Omental fat pad (tissue), 4 donors: Measurements from ENCODE around the gene HAND1. TPM values are rescaled to one million over a fixed set of nuclear protein-coding genes. Genes with fewer than 3 reads are reported as not detected.

ENCODE experiments used
- ATAC-seq: fragments of 150-250 bp; one replicate; pipeline ENCODE4 v1.9.1; 2016; ENCODE audit warnings: mild to moderate bottlenecking, moderate library complexity; ENCODE audit not compliant: low FRiP score
- DNase-seq: peaks from one replicate; pipeline ENCODE4 v3.0.0-alpha.2; 2019; ENCODE audit warnings: low spot score
- CTCF ChIP-seq, 3 donors: fragments of 450-650 bp; IDR thresholded peaks; one replicate each; pipeline ENCODE4 v1.5.1; 2016 to 2017; ENCODE audit warnings: antibody characterized with exemption in 3 of 3, mild to moderate bottlenecking in 3 of 3, moderate library complexity in 2 of 3
- total RNA-seq, 4 donors: library from RNA; depleted of rRNA; stranded (reverse); fragments of >200 nt; gene quantifications; one replicate each; pipeline ENCODE4 v1.1.0, GENCODE V29; 2016

HAND1 gene
- total RNA-seq, 4 donors from 2014 or later: 0.25 to 1.7 TPM; not detected in 2

DNA sequence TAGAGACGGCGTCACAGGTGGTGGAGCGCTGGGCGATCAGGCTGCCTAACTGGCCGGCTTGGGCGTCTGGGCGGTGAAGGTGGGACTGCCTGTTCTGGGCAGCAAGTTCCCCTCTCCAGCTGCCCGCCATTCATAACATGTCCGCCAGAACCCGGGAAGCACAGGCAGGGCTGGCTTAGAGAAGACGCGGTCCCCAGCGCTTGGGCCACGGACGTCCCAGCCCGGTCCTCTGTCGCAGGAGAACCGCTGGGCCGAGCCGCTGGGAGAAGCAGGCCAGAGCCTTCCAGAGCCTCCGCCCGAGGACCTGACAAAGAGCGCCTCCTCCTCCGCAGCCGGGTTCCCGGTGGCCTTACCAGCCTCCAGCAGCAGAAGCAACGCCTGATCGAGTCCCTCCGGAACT lies 15.2 kb upstream of the HAND1 start:
- no peak for ATAC-seq
- TF ChIP-seq CTCF (IDR thresholded peaks at IDR 0.05): no peak
- DNase-seq: no peak

DNA sequence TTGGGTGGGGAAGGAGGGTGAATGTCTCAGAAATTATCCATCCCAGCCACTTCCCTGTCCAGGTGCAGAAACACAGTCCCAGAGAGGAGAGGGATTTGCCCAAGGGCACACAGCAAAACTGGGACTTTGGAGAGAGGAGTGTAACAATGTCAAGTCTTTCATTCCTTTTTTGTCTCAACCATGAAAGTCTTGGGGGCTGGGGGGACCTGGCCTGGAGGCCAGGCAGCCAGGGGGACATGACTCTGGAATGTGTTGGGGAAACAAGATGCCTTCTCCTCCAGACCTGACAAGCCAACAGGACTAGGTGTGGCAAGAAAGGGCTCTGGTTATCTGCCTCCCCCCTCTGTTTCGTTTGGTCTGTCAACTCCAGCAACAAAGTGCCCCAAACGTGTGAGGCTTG lies 13.9 kb upstream of the HAND1 start:
- DNase-seq: no peak
- TF ChIP-seq CTCF (IDR thresholded peaks at IDR 0.05): no peak
- ATAC-seq: no peak

- ATAC-seq (no peak), DNase-seq (no peak)
- no peak for TF ChIP-seq CTCF (IDR thresholded peaks at IDR 0.05)
Observed at GRCh38 chr5:154487541-154487940, 9.5 kb upstream of the HAND1 start.

DNA sequence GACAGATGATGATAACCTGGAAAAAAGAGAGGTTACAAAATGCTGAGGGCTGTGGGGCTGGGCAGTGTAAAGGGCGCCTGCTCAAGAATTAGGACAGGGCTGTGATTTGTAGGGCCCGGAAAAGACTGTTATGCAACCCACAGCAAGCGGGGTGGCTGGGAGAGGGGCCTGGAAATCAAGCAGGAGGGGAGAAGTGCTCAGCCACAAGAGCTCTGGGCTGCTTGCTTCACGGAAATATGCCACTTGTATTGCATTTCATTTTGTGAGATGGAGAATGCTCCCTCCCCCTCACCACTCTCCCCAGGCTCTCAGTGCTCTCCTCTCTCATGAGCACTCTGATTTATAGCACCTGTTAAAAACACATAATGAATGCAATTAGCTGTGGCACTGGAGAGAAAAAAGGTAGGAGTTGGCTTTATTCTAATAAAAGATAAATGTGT lies 8.4 kb upstream of the HAND1 start:
- no peak for TF ChIP-seq CTCF (IDR thresholded peaks at IDR 0.05)
- ATAC-seq (peak; percentile 83), DNase-seq (no peak)

GRCh38 chr5:154485850-154486426 lies 7.9 kb upstream of the HAND1 start:
- DNase-seq: no peak
- TF ChIP-seq CTCF (IDR thresholded peaks at IDR 0.05): no peak
- peak; percentile 61 for ATAC-seq

GRCh38 chr5:154485096-154485491 lies 7.1 kb upstream of the HAND1 start:
- ATAC-seq: no peak
- DNase-seq: no peak
- no peak for TF ChIP-seq CTCF (IDR thresholded peaks at IDR 0.05)

DNA sequence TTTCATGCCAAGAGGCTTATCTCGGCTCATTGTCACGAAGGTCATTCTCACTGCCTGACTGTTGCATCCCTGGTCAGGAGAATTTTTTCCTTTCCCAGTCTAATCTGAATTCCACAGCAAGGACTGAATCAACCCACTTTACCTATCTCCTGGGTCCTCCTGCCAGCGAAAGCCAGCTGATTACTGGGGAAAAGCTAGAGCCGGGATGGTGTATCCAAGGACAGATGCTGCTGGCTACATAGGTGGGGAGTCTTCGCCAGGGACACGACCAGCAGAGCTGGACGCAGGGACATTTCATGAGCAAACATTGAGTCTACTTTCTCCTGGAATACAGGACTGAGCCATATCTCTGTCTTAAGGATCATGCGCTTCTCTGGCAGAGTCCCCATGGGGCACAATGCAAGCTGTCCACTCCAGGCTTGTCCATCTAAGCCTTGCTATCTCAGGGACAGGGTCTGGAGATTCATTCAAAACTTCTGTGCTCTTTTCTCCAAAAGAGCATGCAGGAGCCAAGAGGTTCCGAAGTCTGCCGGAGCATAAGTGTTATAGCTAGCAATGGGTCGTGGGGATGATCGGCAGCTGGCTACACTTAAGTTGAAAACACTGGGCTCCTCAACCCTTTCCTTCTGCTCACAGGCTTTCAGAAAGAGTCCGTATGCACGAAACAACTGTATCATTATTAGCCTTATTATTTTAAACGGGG lies 6.5 kb upstream of the HAND1 start:
- no peak for ATAC-seq
- TF ChIP-seq CTCF (IDR thresholded peaks at IDR 0.05): no peak
- no peak for DNase-seq
